Right lobe of liver (tissue), 4 donors: ENCODE measurements around the gene SNX12.

Experiments used
- CTCF ChIP-seq, 4 donors: fragments of 200-600 bp in 3 of 4; fragments of 450-650 bp in 1 of 4; IDR thresholded peaks; one replicate each; pipeline versions ENCODE4 v1.5.1 to v1.8.0; 2016 to 2022; ENCODE audit warnings: antibody characterized with exemption in 4 of 4, mild to moderate bottlenecking in 2 of 4
- POLR2A ChIP-seq: fragments of 450-650 bp; IDR thresholded peaks from one replicate; pipeline ENCODE4 v1.6.1; 2017; ENCODE audit warnings: antibody characterized with exemption, mild to moderate bottlenecking
- donor health status: DM: no; HTN: no; CAD: no.
- donor health status: DM: no; HTN: no; CAD: no.
- donor health status: DM: no; HTN: yes; CAD: no.

- no peak for TF ChIP-seq POLR2A
- no peak for TF ChIP-seq CTCF (IDR thresholded peaks at IDR 0.05)
These were observed 31.6 kb upstream of the SNX12 start for GRCh38 chrX:71099736-71100135.
